ENCODE measurements around the gene NDOR1.

- TF ChIP-seq REST (IDR thresholded peaks at IDR 0.05) (no peak), NFE2L2 (conservative IDR thresholded peaks at IDR 0.05; ENCODE audit: low read length) (no peak), MAX (IDR thresholded peaks at IDR 0.05) (no peak), EHMT2 (IDR thresholded peaks at IDR 0.05; ENCODE audit: low read depth) (no peak), CTCF (IDR thresholded peaks at IDR 0.05) (no peak), PBX3 (IDR thresholded peaks at IDR 0.05) (no peak), RFX5 (IDR thresholded peaks at IDR 0.05) (no peak), ZFP36 (IDR thresholded peaks at IDR 0.05; ENCODE audit: borderline replicate concordance, partially characterized antibody) (no peak), EP300 (IDR thresholded peaks at IDR 0.05) (no peak), POLR2A (IDR thresholded peaks at IDR 0.05; ENCODE audit: low read length) (no peak), HMGXB4 (CRISPR knock-in tag; IDR thresholded peaks at IDR 0.05; ENCODE audit: borderline replicate concordance) (no peak), BCL3 (IDR thresholded peaks at IDR 0.05) (no peak), CBX2 (IDR thresholded peaks at IDR 0.05; ENCODE audit: borderline replicate concordance, low read depth) (no peak), MAFK (IDR thresholded peaks at IDR 0.05; ENCODE audit: partially characterized antibody) (no peak)
Observed at GRCh38 chr9:137232510-137232909, 27.0 kb downstream of the NDOR1 start.
